IPS-NIHi11 (cell line): ENCODE data around the gene F7.

Experiments used
- DNase-seq: peaks from one replicate; pipeline ENCODE4 v3.0.0; 2012; ENCODE audit warnings: mixed read lengths, low spot score

The F7 gene

GRCh38 chr13:113138792-113139551 lies 33.4 kb downstream of the F7 start:
- DNase-seq, result no peak

GRCh38 chr13:113139577-113139976 lies 34.0 kb downstream of the F7 start:
- no peak for DNase-seq

- no peak for DNase-seq
Observed at GRCh38 chr13:113140677-113141600, 35.3 kb downstream of the F7 start.

GRCh38 chr13:113141601-113141970 lies 36.0 kb downstream of the F7 start:
- DNase-seq, result no peak

GRCh38 chr13:113142876-113143275 lies 37.3 kb downstream of the F7 start:
- DNase-seq, result no peak

- DNase-seq, result no peak
Observed at GRCh38 chr13:113143466-113144254, 38.1 kb downstream of the F7 start.

- DNase-seq, result no peak
Observed at GRCh38 chr13:113144255-113144629, 38.7 kb downstream of the F7 start.

GRCh38 chr13:113145496-113145895 lies 39.9 kb downstream of the F7 start:
- DNase-seq, result no peak

- no peak for DNase-seq
Observed at GRCh38 chr13:113145911-113146598, 40.5 kb downstream of the F7 start.

- no peak for DNase-seq
Observed at GRCh38 chr13:113146750-113147149, 41.2 kb downstream of the F7 start.

GRCh38 chr13:113147206-113147605 lies 41.6 kb downstream of the F7 start:
- DNase-seq, result no peak

GRCh38 chr13:113148407-113148806 lies 42.8 kb downstream of the F7 start:
- no peak for DNase-seq

- DNase-seq, result no peak
Observed at GRCh38 chr13:113148940-113149503, 43.4 kb downstream of the F7 start.

GRCh38 chr13:113149711-113150549 lies 44.3 kb downstream of the F7 start:
- DNase-seq, result no peak

GRCh38 chr13:113150550-113151365 lies 45.2 kb downstream of the F7 start:
- DNase-seq, result no peak

- DNase-seq, result no peak
Observed at GRCh38 chr13:113151745-113152690, 46.4 kb downstream of the F7 start.

GRCh38 chr13:113152691-113152983 lies 47.0 kb downstream of the F7 start:
- DNase-seq, result no peak

- DNase-seq, result no peak
Observed at GRCh38 chr13:113152984-113153809, 47.6 kb downstream of the F7 start.
